WTC11 (cell line): Measurements from ENCODE around the gene PACSIN1. TPM values are rescaled to one million over a fixed set of nuclear protein-coding genes. Genes with fewer than 3 reads are reported as not detected.

Experiments used
- ATAC-seq: fragments of 200-7000 bp; cut with Tn5 transposase; 2 replicates; pipeline ENCODE4 v1.10.0; 2021; ENCODE audit warnings: mild to moderate bottlenecking, moderate library complexity
- CTCF ChIA-PET: fragments of 300-600 bp; sonication (Branson Sonifier 250); formaldehyde crosslinking; loops from one replicate; lab custom pipeline; 2021; ENCODE audit warnings: antibody characterized with exemption; lab: Charles Lee
- POLR2A ChIA-PET: fragments of 350-600 bp; sonication (Branson Sonifier 250); formaldehyde crosslinking; loops from one replicate; lab custom pipeline; 2021; ENCODE audit warnings: antibody characterized with exemption; lab: Charles Lee
- DNase-seq: peaks from one replicate; pipeline ENCODE4 v3.0.0; 2021; ENCODE audit warnings: low spot score
- H3K27ac Mint-ChIP-seq: 2 replicates; pipeline ENCODE4 v1.8.0; 2021; ENCODE audit warnings: mixed read lengths
- H3K27me3 Mint-ChIP-seq: 2 replicates; pipeline ENCODE4 v1.8.0; 2021; ENCODE audit warnings: low read depth, mild to moderate bottlenecking, moderate library complexity, mixed read lengths
- H3K36me3 Mint-ChIP-seq: 2 replicates; pipeline ENCODE4 v1.8.0; 2021; ENCODE audit warnings: mixed read lengths
- H3K4me1 Mint-ChIP-seq: 2 replicates; pipeline ENCODE4 v1.8.0; 2022; ENCODE audit warnings: mixed read lengths
- H3K4me3 Mint-ChIP-seq: 2 replicates; pipeline ENCODE4 v1.8.0; 2021; ENCODE audit warnings: mild to moderate bottlenecking, moderate library complexity, mixed read lengths
- H3K9me3 Mint-ChIP-seq: 2 replicates; pipeline ENCODE4 v1.8.0; 2021; ENCODE audit warnings: mixed read lengths
- CREB1 ChIP-seq: sonication (generic); formaldehyde crosslinking; IDR thresholded peaks from 2 replicates; pipeline ENCODE4 v1.8.0; 2023; ENCODE audit warnings: mild to moderate bottlenecking, missing genetic modification reagents
- ESRRA ChIP-seq: sonication (generic); formaldehyde crosslinking; IDR thresholded peaks from 2 replicates; pipeline ENCODE4 v1.8.1; 2022; ENCODE audit warnings: mild to moderate bottlenecking, missing genetic modification reagents, borderline replicate concordance
- FOXK1 ChIP-seq: sonication (generic); formaldehyde crosslinking; IDR thresholded peaks from 2 replicates; pipeline ENCODE4 v1.8.0; 2022; ENCODE audit warnings: mild to moderate bottlenecking, moderate library complexity, missing genetic modification reagents
- KAT7 ChIP-seq: sonication (generic); formaldehyde crosslinking; IDR thresholded peaks from 2 replicates; pipeline ENCODE4 v1.8.1; 2023; ENCODE audit warnings: missing genetic modification reagents, mild to moderate bottlenecking, borderline replicate concordance
- NFE2L1 ChIP-seq: sonication (generic); formaldehyde crosslinking; IDR thresholded peaks from 2 replicates; pipeline ENCODE4 v1.8.1; 2023; ENCODE audit warnings: missing genetic modification reagents
- NFYB ChIP-seq: sonication (generic); formaldehyde crosslinking; conservative IDR thresholded peaks from 2 replicates; pipeline ENCODE4 v1.8.0; 2022; ENCODE audit warnings: low read depth, missing genetic modification reagents
- NR2C2 ChIP-seq: sonication (generic); formaldehyde crosslinking; IDR thresholded peaks from 2 replicates; pipeline ENCODE4 v1.8.0; 2022; ENCODE audit warnings: mild to moderate bottlenecking, missing genetic modification reagents
- OVOL2 ChIP-seq: fragments of 250-450 bp; sonication (Bioruptor Pico); IDR thresholded peaks from 2 replicates; pipeline ENCODE4 v1.9.0; 2021; ENCODE audit warnings: mild to moderate bottlenecking, borderline replicate concordance
- PRRX2 ChIP-seq: fragments of 250-450 bp; sonication (Bioruptor Pico); IDR thresholded peaks from 2 replicates; pipeline ENCODE4 v1.8.0; 2021; ENCODE audit warnings: mild to moderate bottlenecking
- RORB ChIP-seq: fragments of 250-450 bp; sonication (Bioruptor Pico); IDR thresholded peaks from 2 replicates; pipeline ENCODE4 v1.9.0; 2021; ENCODE audit warnings: mild to moderate bottlenecking
- SMAD3 ChIP-seq: sonication (generic); formaldehyde crosslinking; IDR thresholded peaks from 2 replicates; pipeline ENCODE4 v1.8.0; 2022; ENCODE audit warnings: missing genetic modification reagents, mild to moderate bottlenecking, borderline replicate concordance
- SP1 ChIP-seq: sonication (generic); formaldehyde crosslinking; conservative IDR thresholded peaks from 2 replicates; pipeline ENCODE4 v1.8.1; 2022; ENCODE audit warnings: missing genetic modification reagents
- ZNF671 ChIP-seq: fragments of 250-450 bp; sonication (Bioruptor Pico); IDR thresholded peaks from 2 replicates; pipeline ENCODE4 v1.8.0; 2021; ENCODE audit warnings: mild to moderate bottlenecking
- total RNA-seq: library from RNA; stranded (reverse); gene quantifications from 3 replicates; pipeline ENCODE4 v1.2.3, GENCODE V29; 2021
- TF ChIP-seq, protein P1 (sequence below): sonication (generic); formaldehyde crosslinking; IDR thresholded peaks from 2 replicates; pipeline ENCODE4 v1.8.1; 2023; ENCODE audit warnings: mild to moderate bottlenecking, missing genetic modification reagents, moderate library complexity
- TF ChIP-seq, protein P2 (sequence below): sonication (generic); formaldehyde crosslinking; IDR thresholded peaks from 2 replicates; pipeline ENCODE4 v1.8.1; 2023; ENCODE audit warnings: mild to moderate bottlenecking, missing genetic modification reagents
- TF ChIP-seq, protein P3 (sequence below): sonication (generic); formaldehyde crosslinking; IDR thresholded peaks from 2 replicates; pipeline ENCODE4 v1.8.0; 2023; ENCODE audit warnings: mild to moderate bottlenecking, missing genetic modification reagents
- TF ChIP-seq, protein P4 (sequence below): fragments of 250-450 bp; sonication (Bioruptor Pico); conservative IDR thresholded peaks from 2 replicates; pipeline ENCODE4 v1.9.0; 2021; ENCODE audit warnings: mild to moderate bottlenecking

Gene PACSIN1
- total RNA-seq, 1 experiment from 2014 or later = 12.6 TPM

DNA sequence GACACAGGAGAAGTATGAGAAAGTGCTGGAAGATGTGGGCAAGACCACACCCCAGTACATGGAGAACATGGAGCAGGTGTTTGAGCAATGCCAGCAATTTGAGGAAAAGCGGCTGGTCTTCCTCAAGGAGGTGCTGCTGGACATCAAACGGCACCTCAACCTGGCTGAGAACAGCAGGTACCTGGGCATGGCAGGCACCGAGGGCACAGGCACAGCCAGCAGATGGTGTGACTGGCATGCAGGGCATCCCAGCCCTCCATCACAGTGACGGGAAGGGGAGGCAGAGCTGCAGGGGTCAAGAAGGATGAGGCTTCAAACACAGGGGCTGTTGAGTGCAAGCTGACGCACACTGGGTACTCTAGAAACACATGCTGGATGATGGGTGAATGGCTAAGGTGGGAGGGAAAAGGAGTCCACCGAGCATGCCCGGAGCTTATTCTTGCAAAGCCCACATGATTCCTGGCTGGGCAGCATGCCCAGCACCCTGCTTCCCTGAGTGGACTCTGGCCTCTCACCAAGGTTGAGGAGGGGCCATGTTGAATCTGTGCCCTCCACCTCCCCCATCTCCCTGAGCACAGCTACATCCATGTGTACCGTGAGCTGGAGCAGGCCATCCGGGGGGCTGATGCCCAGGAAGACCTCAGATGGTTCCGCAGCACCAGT, 63.9 kb downstream of the PACSIN1 start (continued):
- TF ChIP-seq PRRX2 (CRISPR knock-in tag) = no peak
- TF ChIP-seq KAT7 = no peak

DNA sequence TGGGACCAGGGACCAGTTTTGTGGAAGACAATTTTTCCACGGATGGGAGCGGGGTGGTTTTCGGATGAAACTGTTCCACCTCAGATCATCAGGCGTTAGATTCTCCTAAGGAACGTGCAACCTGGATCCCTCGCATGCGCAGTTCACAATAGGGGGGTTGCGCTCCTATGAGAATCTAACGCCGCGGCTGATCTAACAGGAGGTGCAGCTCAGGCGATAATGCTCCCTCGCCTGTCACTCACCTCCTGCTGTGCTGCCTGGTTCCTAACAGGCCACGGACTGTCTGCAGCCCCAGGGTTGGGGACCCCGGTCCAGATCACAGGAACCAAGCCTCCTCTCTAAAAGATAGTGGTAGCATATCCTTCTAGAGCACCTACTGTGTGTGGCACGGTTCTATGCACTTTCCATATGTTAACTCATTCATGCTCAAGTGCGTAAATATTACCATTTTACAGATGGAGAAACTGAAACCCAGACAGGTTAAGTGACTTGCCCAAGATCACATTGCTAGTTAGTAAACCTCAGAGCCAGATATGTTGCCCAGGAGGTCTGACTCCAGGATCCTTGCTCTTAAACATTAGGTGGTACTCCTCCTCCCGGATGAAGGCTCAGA, 65.0 kb downstream of the PACSIN1 start:
- ATAC-seq = no peak
- Mint-ChIP-seq H3K27me3 (no peaks in the 10 kb centered on the region; the same call in 1 of the 2 replicates), H3K36me3 (no peaks in the 10 kb centered on the region), H3K27ac (no peak overlapping the region; the same call in 1 of the 2 replicates), H3K4me1 (peaks cover 25% of the 10 kb centered on the region), H3K4me3 (peak overlapping the region; percentile 56), H3K9me3 (no peaks in the 10 kb centered on the region)
- POLR2A ChIA-PET = interaction anchor here (1.3 kb wide), 1 partner anchor 16 kb away, joined by 4 read pairs; no protein-coding TSS in a partner anchor
- CTCF ChIA-PET = interaction anchor here (1.3 to 3.6 kb wide), 5 partner anchors 15 to 79 kb away, joined by 3 to 14 read pairs (median 5); no protein-coding TSS in a partner anchor
- no peak for DNase-seq
- TF ChIP-seq, protein P1, sequence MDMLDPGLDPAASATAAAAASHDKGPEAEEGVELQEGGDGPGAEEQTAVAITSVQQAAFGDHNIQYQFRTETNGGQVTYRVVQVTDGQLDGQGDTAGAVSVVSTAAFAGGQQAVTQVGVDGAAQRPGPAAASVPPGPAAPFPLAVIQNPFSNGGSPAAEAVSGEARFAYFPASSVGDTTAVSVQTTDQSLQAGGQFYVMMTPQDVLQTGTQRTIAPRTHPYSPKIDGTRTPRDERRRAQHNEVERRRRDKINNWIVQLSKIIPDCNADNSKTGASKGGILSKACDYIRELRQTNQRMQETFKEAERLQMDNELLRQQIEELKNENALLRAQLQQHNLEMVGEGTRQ (CRISPR knock-in tag) = no peak
- TF ChIP-seq NR2C2 (CRISPR knock-in tag) (no peak), ZNF671 (CRISPR knock-in tag) (no peak)

DNA sequence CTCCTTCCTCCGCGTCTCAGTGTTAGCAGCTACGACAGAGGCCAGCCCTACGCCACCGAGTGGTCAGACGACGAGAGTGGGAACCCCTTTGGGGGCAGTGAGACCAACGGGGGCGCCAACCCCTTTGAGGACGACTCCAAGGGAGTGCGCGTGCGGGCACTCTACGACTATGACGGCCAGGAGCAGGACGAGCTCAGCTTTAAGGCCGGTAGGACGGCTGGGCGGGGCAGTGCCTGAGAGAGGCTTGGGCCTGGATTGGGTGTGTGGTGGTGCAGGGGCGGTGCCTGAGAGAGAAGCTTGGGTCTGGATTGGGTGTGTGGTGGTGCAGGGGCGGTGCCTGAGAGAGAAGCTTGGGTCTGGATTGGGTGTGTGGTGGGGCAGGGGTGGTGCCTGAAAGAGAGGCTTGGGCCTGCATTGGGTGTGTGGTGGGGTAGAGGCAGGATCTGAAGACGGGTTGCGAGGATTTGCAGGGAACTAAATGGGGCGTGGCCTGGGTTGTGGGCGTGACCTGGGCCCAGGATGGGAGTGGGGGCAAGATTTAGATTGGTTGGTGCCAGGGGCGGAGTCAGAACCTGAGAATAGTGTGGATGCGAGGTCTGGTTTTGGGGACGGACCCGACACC, 65.8 kb downstream of the PACSIN1 start:
- CTCF ChIA-PET = interaction anchor here (0.6 to 3.6 kb wide), 10 partner anchors 15 to 368 kb away, joined by 3 to 14 read pairs (median 4); no protein-coding TSS in a partner anchor
- Mint-ChIP-seq H3K27me3 (no peaks in the 10 kb centered on the region; the same call in 1 of the 2 replicates), H3K27ac (peak overlapping the region; percentile 32; the same call in 1 of the 2 replicates), H3K4me3 (peak overlapping the region; percentile 59), H3K9me3 (no peaks in the 10 kb centered on the region), H3K4me1 (peaks cover 21% of the 10 kb centered on the region), H3K36me3 (no peaks in the 10 kb centered on the region)
- ATAC-seq (peak; percentile 87), DNase-seq (peak; percentile 95)
- TF ChIP-seq SP1 (peak; percentile 70), NFYB (CRISPR knock-in tag) (peak; percentile 82)
- TF ChIP-seq, protein P2, sequence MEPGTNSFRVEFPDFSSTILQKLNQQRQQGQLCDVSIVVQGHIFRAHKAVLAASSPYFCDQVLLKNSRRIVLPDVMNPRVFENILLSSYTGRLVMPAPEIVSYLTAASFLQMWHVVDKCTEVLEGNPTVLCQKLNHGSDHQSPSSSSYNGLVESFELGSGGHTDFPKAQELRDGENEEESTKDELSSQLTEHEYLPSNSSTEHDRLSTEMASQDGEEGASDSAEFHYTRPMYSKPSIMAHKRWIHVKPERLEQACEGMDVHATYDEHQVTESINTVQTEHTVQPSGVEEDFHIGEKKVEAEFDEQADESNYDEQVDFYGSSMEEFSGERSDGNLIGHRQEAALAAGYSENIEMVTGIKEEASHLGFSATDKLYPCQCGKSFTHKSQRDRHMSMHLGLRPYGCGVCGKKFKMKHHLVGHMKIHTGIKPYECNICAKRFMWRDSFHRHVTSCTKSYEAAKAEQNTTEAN = no peak
- POLR2A ChIA-PET = interaction anchor here (0.6 to 1.3 kb wide), 2 partner anchors 17 to 30 kb away, joined by 4 to 6 read pairs; no protein-coding TSS in a partner anchor

DNA sequence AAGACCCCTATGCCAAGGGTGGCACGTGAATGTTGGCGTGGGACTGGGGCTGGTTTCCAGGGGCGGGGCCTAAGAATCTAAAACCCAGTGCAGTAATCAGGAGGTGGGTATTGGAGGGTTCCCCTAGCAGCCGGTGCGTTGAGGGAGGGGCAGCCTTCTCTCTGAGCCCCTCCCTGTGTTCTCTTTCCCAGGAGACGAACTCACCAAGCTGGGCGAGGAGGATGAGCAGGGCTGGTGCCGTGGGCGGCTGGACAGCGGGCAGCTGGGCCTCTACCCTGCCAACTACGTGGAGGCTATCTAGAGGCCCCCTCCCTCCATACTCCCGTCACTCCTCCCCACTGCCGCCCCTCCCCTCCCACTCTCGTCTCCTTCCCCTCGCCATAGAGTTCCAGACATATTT, 66.4 kb downstream of the PACSIN1 start:
- ChIA-PET POLR2A (interaction anchor here (1.3 kb wide), 1 partner anchor 17 kb away, joined by 4 read pairs; no protein-coding TSS in a partner anchor), CTCF (interaction anchor here (0.6 to 3.6 kb wide), 10 partner anchors 14 to 369 kb away, joined by 3 to 14 read pairs (median 4); no protein-coding TSS in a partner anchor)
- no peak for ATAC-seq
- peaks cover 21% of the 10 kb centered on the region for H3K4me1 Mint-ChIP-seq
- 0 out of 2 replicates have a peak overlapping the region, but pooled peaks have one; percentile 32 for H3K27ac Mint-ChIP-seq
- no peaks in the 10 kb centered on the region for H3K9me3 Mint-ChIP-seq
- H3K27me3 Mint-ChIP-seq = no peaks in the 10 kb centered on the region; the same call in 1 of the 2 replicates
- no peak for DNase-seq
- H3K4me3 Mint-ChIP-seq = peak overlapping the region; percentile 59
- no peaks in the 10 kb centered on the region for H3K36me3 Mint-ChIP-seq
- no peak for TF ChIP-seq NFYB (CRISPR knock-in tag)

DNA sequence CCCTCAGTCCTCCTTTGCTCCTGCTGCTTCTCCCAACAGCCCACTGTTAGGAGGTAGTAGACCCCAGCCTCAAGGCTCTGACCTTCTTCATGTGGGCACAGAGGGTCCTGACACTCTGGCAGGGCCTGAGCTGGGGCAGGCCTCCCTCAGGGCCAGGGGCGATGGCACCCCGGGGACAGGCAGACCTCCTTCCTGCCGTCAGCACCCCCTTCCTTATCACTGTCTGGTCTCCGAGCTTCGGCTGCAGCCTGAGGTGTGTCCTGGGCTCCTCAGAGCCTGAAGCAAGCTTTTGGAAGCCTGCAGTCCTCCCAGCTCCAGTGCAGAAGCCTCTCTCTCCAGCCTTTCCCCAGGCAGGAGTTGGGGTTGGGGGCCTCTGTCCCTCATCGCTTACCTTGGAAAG, 68.3 kb downstream of the PACSIN1 start:
- Mint-ChIP-seq H3K36me3 (no peaks in the 10 kb centered on the region), H3K27ac (no peak overlapping the region), H3K27me3 (no peaks in the 10 kb centered on the region; the same call in 1 of the 2 replicates), H3K9me3 (no peaks in the 10 kb centered on the region), H3K4me1 (peaks cover 8% of the 10 kb centered on the region; the same call in 1 of the 2 replicates), H3K4me3 (no peak overlapping the region)
- CTCF ChIA-PET = no interaction called here
- DNase-seq = no peak
- ATAC-seq = no peak
- POLR2A ChIA-PET = no interaction called here
- TF ChIP-seq FOXK1 (CRISPR knock-in tag) (no peak), ESRRA (no peak), OVOL2 (CRISPR knock-in tag) (no peak), SMAD3 (no peak), RORB (CRISPR knock-in tag) (no peak), NFE2L1 (CRISPR knock-in tag) (no peak), PRRX2 (CRISPR knock-in tag) (no peak), CREB1 (no peak)
- TF ChIP-seq, protein P3, sequence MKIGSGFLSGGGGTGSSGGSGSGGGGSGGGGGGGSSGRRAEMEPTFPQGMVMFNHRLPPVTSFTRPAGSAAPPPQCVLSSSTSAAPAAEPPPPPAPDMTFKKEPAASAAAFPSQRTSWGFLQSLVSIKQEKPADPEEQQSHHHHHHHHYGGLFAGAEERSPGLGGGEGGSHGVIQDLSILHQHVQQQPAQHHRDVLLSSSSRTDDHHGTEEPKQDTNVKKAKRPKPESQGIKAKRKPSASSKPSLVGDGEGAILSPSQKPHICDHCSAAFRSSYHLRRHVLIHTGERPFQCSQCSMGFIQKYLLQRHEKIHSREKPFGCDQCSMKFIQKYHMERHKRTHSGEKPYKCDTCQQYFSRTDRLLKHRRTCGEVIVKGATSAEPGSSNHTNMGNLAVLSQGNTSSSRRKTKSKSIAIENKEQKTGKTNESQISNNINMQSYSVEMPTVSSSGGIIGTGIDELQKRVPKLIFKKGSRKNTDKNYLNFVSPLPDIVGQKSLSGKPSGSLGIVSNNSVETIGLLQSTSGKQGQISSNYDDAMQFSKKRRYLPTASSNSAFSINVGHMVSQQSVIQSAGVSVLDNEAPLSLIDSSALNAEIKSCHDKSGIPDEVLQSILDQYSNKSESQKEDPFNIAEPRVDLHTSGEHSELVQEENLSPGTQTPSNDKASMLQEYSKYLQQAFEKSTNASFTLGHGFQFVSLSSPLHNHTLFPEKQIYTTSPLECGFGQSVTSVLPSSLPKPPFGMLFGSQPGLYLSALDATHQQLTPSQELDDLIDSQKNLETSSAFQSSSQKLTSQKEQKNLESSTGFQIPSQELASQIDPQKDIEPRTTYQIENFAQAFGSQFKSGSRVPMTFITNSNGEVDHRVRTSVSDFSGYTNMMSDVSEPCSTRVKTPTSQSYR = no peak
- TF ChIP-seq, protein P4, sequence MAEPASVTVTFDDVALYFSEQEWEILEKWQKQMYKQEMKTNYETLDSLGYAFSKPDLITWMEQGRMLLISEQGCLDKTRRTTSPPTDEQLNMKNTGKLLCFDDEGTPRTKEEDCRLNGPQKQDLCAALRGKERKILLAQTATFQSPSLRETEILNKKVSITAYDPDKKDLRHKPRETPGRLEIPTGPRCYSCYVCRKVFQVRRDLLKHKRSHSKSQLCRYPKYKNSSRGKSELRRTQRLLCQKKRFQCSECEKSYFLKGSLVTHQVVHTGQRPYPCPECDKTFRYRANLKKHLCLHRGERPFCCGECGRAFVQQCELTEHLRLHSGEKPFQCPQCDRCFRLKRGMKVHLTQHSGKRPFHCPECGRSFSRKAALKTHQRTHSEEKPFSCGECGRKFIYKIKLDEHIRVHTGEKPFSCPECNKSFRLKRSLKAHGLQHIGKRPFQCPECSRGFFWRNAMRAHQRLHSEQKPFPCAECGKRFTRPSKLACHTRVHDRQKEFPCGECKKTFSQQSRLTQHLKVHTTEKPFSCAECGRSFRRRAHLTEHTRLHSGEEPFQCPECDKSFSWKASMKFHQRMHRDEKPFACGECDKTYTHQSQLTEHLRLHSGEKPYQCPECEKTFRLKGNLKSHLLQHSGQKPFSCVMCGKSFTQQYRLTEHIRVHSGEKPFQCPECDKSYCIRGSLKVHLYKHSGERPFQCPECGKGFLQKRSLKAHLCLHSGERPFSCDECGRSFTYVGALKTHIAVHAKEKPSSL (CRISPR knock-in tag) = no peak
